ENCODE results near the gene NAA38. TPM values are rescaled to one million over a fixed set of nuclear protein-coding genes. Genes with fewer than 3 reads are reported as not detected.

Gene NAA38
- total RNA-seq, 1 experiment from 2014 or later = 103 TPM

DNA sequence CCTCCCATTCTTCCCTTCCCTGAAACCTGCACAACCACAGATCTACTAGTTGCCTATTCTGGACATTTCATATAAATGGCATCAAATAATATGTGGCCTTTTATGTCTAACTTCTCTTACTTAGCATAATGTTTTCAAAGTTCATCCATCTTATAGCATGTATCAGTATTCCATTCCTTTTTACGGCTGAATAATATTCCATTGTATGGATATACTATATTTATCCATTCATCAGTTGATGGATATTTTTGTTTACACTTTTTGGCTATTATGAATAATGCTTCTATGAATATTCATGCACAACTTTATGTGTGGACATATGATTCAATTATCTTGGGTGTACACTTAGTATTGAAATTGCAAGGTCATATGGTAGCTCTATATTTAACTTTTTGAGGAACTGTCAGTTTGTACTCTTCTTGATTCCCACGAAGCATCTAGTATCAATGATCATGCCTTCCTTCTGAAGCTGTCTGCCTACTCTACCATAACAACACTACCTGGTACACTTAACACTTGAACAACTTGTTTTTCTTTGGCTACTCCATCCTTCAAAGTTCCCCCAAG, 18.5 kb upstream of the NAA38 start:
- Histone ChIP-seq H3K36me3 (ENCODE audit: control insufficient read depth in 1 of 2, insufficient read depth in 2 of 2, low read length in 2 of 2) (peaks cover 0 to 3% of the 10 kb centered on the region in 2 experiments; a peak in 2 of 4 replicates), H3K4me1 (ENCODE audit: control insufficient read depth in 1 of 2, insufficient read depth in 2 of 2, low read length in 2 of 2) (no peaks in the 10 kb centered on the region), H3K9ac (ENCODE audit: low read length) (no peak overlapping the region), H3K27ac (ENCODE audit: low read depth, low read length) (no peak overlapping the region), H3K9me3 (ENCODE audit: control insufficient read depth in 1 of 2, insufficient read depth in 1 of 2, low read depth in 1 of 2, low read length in 2 of 2) (no peaks in the 10 kb centered on the region), H3K27me3 (ENCODE audit: insufficient read depth, low read length) (no peaks in the 10 kb centered on the region), H3K79me2 (ENCODE audit: insufficient read depth, low read length) (no peaks in the 10 kb centered on the region), H2AFZ (ENCODE audit: low read depth, low read length, poor library complexity, severe bottlenecking) (no peak overlapping the region), H3K4me3 (replicated peaks in 1 of 2; ENCODE audit: low read depth in 1 of 2, low read length in 2 of 2) (no peak overlapping the region), H3K9me2 (ENCODE audit: insufficient read depth) (no peaks in the 10 kb centered on the region), H3K4me2 (ENCODE audit: low read length) (no peak overlapping the region), H4K20me1 (ENCODE audit: insufficient read depth) (no peaks in the 10 kb centered on the region)
- intact Hi-C loops (cut with micrococcal nuclease) = no loop called here
- CTCF ChIA-PET = no interaction called here
- ATAC-seq (no peak), DNase-seq (ENCODE audit: low read depth, low spot score) (no peak)
- POLR2A ChIA-PET = interaction anchor here (1.0 kb wide), 1 partner anchor 11 kb away, joined by 4 read pairs; no protein-coding TSS in a partner anchor
- TF ChIP-seq, protein P1, sequence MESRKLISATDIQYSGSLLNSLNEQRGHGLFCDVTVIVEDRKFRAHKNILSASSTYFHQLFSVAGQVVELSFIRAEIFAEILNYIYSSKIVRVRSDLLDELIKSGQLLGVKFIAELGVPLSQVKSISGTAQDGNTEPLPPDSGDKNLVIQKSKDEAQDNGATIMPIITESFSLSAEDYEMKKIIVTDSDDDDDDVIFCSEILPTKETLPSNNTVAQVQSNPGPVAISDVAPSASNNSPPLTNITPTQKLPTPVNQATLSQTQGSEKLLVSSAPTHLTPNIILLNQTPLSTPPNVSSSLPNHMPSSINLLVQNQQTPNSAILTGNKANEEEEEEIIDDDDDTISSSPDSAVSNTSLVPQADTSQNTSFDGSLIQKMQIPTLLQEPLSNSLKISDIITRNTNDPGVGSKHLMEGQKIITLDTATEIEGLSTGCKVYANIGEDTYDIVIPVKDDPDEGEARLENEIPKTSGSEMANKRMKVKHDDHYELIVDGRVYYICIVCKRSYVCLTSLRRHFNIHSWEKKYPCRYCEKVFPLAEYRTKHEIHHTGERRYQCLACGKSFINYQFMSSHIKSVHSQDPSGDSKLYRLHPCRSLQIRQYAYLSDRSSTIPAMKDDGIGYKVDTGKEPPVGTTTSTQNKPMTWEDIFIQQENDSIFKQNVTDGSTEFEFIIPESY (IDR thresholded peaks at IDR 0.05; ENCODE audit: extremely low read depth, insufficient replicate concordance, low read length) = no peak
- TF ChIP-seq POLR2A (IDR thresholded peaks at IDR 0.05; ENCODE audit: borderline replicate concordance, extremely low read depth, insufficient read depth, insufficient read length) (no peak), RAD21 (IDR thresholded peaks at IDR 0.05; ENCODE audit: low read depth) (no peak), POLR2AphosphoS5 (IDR thresholded peaks at IDR 0.05; ENCODE audit: low read depth, low read length) (no peak), TCF7L2 (IDR thresholded peaks at IDR 0.05; ENCODE audit: borderline replicate concordance, extremely low read depth, insufficient read depth, insufficient read length) (no peak), ZNF274 (IDR thresholded peaks at IDR 0.05; ENCODE audit: low read depth, low read length) (no peak)
- TF ChIP-seq, protein P2, sequence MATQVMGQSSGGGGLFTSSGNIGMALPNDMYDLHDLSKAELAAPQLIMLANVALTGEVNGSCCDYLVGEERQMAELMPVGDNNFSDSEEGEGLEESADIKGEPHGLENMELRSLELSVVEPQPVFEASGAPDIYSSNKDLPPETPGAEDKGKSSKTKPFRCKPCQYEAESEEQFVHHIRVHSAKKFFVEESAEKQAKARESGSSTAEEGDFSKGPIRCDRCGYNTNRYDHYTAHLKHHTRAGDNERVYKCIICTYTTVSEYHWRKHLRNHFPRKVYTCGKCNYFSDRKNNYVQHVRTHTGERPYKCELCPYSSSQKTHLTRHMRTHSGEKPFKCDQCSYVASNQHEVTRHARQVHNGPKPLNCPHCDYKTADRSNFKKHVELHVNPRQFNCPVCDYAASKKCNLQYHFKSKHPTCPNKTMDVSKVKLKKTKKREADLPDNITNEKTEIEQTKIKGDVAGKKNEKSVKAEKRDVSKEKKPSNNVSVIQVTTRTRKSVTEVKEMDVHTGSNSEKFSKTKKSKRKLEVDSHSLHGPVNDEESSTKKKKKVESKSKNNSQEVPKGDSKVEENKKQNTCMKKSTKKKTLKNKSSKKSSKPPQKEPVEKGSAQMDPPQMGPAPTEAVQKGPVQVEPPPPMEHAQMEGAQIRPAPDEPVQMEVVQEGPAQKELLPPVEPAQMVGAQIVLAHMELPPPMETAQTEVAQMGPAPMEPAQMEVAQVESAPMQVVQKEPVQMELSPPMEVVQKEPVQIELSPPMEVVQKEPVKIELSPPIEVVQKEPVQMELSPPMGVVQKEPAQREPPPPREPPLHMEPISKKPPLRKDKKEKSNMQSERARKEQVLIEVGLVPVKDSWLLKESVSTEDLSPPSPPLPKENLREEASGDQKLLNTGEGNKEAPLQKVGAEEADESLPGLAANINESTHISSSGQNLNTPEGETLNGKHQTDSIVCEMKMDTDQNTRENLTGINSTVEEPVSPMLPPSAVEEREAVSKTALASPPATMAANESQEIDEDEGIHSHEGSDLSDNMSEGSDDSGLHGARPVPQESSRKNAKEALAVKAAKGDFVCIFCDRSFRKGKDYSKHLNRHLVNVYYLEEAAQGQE (IDR thresholded peaks at IDR 0.05; ENCODE audit: low read depth) = no peak
- RAD21 ChIA-PET (ENCODE audit: low non-redundant PET in 1 of 2, low total read pairs in 2 of 2, uncharacterized antibody in 2 of 2, unreplicated experiment in 2 of 2) = no interaction called here
- no TSS peak for BruUV-seq (replicated peaks)

All from HCT116 (cell line).